Ishikawa (cell line): ENCODE data around the gene THADA.

Experiments used
- CEBPB ChIP-seq: IDR thresholded peaks from 2 replicates; pipeline ENCODE4 v1.6.1; 2012
- EGR1 ChIP-seq: IDR thresholded peaks from 2 replicates; pipeline ENCODE4 v1.6.1; 2012
- EP300 ChIP-seq: IDR thresholded peaks from 2 replicates; pipeline ENCODE4 v1.6.1; 2012; ENCODE audit warnings: borderline replicate concordance
- NFIC ChIP-seq: IDR thresholded peaks from 2 replicates; pipeline ENCODE4 v1.6.1; 2012
- RAD21 ChIP-seq: IDR thresholded peaks from 2 replicates; pipeline ENCODE4 v1.6.1; 2012; ENCODE audit warnings: low read depth
- TEAD4 ChIP-seq: IDR thresholded peaks from 2 replicates; pipeline ENCODE4 v1.6.1; 2012
- TF ChIP-seq, protein P1 (sequence below): IDR thresholded peaks from 2 replicates; pipeline ENCODE4 v1.6.1; 2012
- TF ChIP-seq, protein P2 (sequence below): IDR thresholded peaks from 2 replicates; pipeline ENCODE4 v1.6.1; 2012; ENCODE audit warnings: low read depth, mild to moderate bottlenecking
- TF ChIP-seq, protein P3 (sequence below): IDR thresholded peaks from 2 replicates; pipeline ENCODE4 v1.6.1; 2012

DNA sequence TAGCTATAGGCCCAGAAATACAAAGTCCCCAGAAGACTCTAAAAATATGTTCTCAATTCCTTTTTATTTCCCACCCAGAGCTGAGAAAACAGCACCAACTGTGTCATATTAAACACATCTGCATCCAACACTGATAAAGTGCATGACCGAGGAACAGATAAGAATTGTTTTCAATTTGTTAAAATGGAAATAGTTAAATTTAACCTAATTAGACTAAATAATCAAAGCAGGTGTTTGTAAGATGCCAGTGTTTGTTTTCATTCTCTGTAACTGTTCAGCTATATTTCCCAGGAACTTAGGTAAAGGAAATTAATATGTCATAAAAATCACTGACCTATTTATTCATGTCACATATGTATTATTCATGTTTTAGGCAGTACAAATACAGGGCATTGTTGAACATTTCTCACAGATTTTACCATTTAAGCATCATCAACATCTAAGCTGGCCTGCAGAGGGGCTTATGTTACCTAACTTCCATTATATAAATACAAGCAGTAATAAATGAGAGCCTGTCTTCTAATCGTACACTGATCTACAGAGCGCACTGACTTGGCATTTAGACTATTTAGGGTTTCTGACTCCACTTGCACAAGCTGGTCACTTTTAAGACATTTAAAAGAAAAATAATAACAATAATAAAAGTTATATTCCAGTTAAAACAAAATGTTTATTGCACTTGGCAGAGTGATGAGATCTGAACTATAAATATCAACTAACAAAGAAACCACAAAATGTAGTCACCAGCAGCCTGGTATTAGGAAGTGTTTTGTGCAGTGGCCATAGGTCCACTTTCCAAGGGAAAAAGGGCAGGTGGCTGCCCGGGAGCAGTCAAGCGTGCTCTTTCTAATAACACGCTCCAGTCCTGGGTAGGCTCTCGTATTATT lies 282.8 kb downstream of the THADA start:
- TF ChIP-seq, protein P1, sequence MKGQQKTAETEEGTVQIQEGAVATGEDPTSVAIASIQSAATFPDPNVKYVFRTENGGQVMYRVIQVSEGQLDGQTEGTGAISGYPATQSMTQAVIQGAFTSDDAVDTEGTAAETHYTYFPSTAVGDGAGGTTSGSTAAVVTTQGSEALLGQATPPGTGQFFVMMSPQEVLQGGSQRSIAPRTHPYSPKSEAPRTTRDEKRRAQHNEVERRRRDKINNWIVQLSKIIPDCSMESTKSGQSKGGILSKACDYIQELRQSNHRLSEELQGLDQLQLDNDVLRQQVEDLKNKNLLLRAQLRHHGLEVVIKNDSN, result no peak
- TF ChIP-seq, protein P2, sequence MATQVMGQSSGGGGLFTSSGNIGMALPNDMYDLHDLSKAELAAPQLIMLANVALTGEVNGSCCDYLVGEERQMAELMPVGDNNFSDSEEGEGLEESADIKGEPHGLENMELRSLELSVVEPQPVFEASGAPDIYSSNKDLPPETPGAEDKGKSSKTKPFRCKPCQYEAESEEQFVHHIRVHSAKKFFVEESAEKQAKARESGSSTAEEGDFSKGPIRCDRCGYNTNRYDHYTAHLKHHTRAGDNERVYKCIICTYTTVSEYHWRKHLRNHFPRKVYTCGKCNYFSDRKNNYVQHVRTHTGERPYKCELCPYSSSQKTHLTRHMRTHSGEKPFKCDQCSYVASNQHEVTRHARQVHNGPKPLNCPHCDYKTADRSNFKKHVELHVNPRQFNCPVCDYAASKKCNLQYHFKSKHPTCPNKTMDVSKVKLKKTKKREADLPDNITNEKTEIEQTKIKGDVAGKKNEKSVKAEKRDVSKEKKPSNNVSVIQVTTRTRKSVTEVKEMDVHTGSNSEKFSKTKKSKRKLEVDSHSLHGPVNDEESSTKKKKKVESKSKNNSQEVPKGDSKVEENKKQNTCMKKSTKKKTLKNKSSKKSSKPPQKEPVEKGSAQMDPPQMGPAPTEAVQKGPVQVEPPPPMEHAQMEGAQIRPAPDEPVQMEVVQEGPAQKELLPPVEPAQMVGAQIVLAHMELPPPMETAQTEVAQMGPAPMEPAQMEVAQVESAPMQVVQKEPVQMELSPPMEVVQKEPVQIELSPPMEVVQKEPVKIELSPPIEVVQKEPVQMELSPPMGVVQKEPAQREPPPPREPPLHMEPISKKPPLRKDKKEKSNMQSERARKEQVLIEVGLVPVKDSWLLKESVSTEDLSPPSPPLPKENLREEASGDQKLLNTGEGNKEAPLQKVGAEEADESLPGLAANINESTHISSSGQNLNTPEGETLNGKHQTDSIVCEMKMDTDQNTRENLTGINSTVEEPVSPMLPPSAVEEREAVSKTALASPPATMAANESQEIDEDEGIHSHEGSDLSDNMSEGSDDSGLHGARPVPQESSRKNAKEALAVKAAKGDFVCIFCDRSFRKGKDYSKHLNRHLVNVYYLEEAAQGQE, result no peak
- TF ChIP-seq EGR1, result no peak
- TF ChIP-seq CEBPB, result no peak
- TF ChIP-seq, protein P3, sequence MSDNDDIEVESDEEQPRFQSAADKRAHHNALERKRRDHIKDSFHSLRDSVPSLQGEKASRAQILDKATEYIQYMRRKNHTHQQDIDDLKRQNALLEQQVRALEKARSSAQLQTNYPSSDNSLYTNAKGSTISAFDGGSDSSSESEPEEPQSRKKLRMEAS, result no peak
- TF ChIP-seq EP300, result no peak
- TF ChIP-seq RAD21, result no peak
- no peak for TF ChIP-seq TEAD4
- no peak for TF ChIP-seq NFIC
